ENCODE data around the gene HEY2. TPM values are rescaled to one million over a fixed set of nuclear protein-coding genes. Genes with fewer than 3 reads are reported as not detected.
A peak's percentile ranks its signal among the peaks of the same experiment; 100 is the strongest.

The HEY2 gene
- polyA plus RNA-seq, 1 donor from 2014 or later, result 0.30 TPM

- Mint-ChIP-seq H3K4me1 (no peaks in the 10 kb centered on the region), H3K27me3 (peaks cover 11% of the 10 kb centered on the region), H3K36me3 (peaks cover 2% of the 10 kb centered on the region), H3K27ac (no peak overlapping the region), H3K4me3 (no peak overlapping the region), H3K9me3 (no peaks in the 10 kb centered on the region)
These were observed 15.7 kb upstream of the HEY2 start for GRCh38 chr6:125733516-125734300.

- Mint-ChIP-seq H3K27ac (no peak overlapping the region), H3K9me3 (no peaks in the 10 kb centered on the region), H3K4me3 (no peak overlapping the region), H3K36me3 (no peaks in the 10 kb centered on the region), H3K4me1 (no peaks in the 10 kb centered on the region), H3K27me3 (peaks cover 9% of the 10 kb centered on the region)
These were observed 11.2 kb upstream of the HEY2 start for GRCh38 chr6:125738276-125738675.

GRCh38 chr6:125739364-125739763 is 10.1 kb upstream of the HEY2 start:
- no peaks in the 10 kb centered on the region for H3K36me3 Mint-ChIP-seq
- peaks cover 8% of the 10 kb centered on the region for H3K27me3 Mint-ChIP-seq
- no peak overlapping the region for H3K27ac Mint-ChIP-seq
- no peak overlapping the region for H3K4me3 Mint-ChIP-seq
- H3K9me3 Mint-ChIP-seq, result no peaks in the 10 kb centered on the region
- H3K4me1 Mint-ChIP-seq, result no peaks in the 10 kb centered on the region

GRCh38 chr6:125741336-125741735 is 8.1 kb upstream of the HEY2 start:
- no peaks in the 10 kb centered on the region for H3K9me3 Mint-ChIP-seq
- no peaks in the 10 kb centered on the region for H3K36me3 Mint-ChIP-seq
- peaks cover 0 to 2% (median 0%) of the 10 kb centered on the region in 3 donors for H3K4me1 Mint-ChIP-seq
- no peak overlapping the region for H3K27ac Mint-ChIP-seq
- peaks cover 14% of the 10 kb centered on the region for H3K27me3 Mint-ChIP-seq
- H3K4me3 Mint-ChIP-seq, result no peak overlapping the region

DNA sequence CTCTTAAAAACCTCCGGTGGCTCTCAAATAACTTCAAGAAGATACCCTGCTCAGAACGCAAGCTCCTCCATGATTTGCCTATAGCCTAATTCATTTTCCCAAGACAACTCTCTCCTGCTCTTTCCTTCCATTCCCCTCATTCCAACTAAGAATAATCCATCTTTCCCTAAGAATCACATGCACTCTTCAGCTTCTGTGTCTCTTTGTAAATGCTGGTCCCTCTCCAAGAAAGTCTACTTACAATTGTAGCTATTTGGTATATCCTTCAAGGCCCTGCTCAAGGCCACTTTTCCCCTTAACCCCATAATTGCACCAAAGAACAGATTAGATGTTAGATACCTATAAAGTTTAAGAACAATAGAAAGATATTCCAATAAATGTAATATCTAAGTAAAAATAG is 7.4 kb upstream of the HEY2 start:
- Mint-ChIP-seq H3K36me3 (no peaks in the 10 kb centered on the region), H3K4me1 (peaks cover 5 to 8% (median 5%) of the 10 kb centered on the region in 3 donors), H3K27ac (no peak overlapping the region), H3K4me3 (no peak overlapping the region), H3K9me3 (no peaks in the 10 kb centered on the region), H3K27me3 (peaks cover 20% of the 10 kb centered on the region)

DNA sequence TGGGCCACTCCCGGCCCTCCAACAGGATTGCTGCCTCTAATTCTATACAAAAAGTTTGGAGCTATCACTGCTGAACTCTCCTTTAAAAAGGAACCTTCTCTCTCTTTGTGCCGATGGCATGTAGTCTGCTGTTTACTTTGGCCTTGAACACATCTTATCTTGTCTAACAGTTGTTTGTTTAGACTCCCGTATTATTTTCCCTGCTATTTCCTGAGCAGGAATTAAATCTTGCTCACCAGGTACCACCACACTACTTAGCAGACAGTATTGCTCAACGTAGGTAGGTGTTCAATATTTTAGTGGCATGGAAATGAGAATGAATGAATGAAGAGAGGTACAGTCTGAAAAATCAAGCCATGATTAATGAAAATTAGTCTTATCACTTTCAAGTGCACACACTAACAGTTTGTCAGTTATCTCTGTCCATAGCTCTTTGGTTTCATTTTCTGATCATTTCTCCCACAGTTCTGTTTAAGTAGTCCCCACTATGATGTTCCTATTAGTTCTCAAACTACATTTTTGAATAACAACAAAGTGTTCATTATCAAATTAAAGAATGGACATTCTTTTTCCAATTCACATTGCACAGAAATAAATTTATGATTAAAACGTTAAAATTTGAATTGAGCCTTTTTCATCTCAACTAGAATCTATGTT is 6.8 kb upstream of the HEY2 start:
- H3K4me1 Mint-ChIP-seq, result peaks cover 8 to 9% (median 9%) of the 10 kb centered on the region in 3 donors
- H3K36me3 Mint-ChIP-seq, result no peaks in the 10 kb centered on the region
- H3K9me3 Mint-ChIP-seq, result no peaks in the 10 kb centered on the region
- H3K27me3 Mint-ChIP-seq, result peaks cover 23% of the 10 kb centered on the region
- H3K4me3 Mint-ChIP-seq, result no peak overlapping the region
- H3K27ac Mint-ChIP-seq, result no peak overlapping the region

DNA sequence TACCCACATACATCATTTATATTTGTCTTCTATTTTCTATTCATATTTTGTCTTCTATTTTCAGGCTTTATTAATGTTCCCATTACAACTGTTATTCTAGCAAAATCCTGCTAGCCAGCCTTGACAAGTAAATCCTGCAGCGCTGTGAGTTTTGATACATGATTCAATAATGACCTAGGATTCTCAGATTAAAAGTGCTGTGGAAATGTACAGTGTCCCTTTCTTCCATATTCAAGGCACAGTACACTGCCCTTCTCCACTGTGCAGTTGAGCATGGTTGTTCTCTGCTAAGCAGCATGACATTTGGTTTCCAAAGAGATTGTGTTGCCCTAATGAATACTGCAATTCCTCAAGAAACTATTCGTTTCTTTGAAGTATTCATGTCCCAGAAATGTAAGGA is 5.8 kb upstream of the HEY2 start:
- H3K27ac Mint-ChIP-seq, result no peak overlapping the region
- no peaks in the 10 kb centered on the region for H3K9me3 Mint-ChIP-seq
- H3K36me3 Mint-ChIP-seq, result no peaks in the 10 kb centered on the region
- peaks cover 9 to 13% (median 11%) of the 10 kb centered on the region in 3 donors for H3K4me1 Mint-ChIP-seq
- no peak overlapping the region for H3K4me3 Mint-ChIP-seq
- H3K27me3 Mint-ChIP-seq, result peaks cover 30% of the 10 kb centered on the region

- Mint-ChIP-seq H3K4me3 (peak overlapping the region in 1 of 4 donors; percentile 68), H3K36me3 (no peaks in the 10 kb centered on the region), H3K27ac (no peak overlapping the region), H3K9me3 (peaks cover 0 to under 1% (median 0%) of the 10 kb centered on the region in 3 donors), H3K27me3 (peaks cover 42% of the 10 kb centered on the region), H3K4me1 (peaks cover 15 to 22% (median 18%) of the 10 kb centered on the region in 3 donors)
These were observed 4.0 kb upstream of the HEY2 start for GRCh38 chr6:125745281-125746018.

DNA sequence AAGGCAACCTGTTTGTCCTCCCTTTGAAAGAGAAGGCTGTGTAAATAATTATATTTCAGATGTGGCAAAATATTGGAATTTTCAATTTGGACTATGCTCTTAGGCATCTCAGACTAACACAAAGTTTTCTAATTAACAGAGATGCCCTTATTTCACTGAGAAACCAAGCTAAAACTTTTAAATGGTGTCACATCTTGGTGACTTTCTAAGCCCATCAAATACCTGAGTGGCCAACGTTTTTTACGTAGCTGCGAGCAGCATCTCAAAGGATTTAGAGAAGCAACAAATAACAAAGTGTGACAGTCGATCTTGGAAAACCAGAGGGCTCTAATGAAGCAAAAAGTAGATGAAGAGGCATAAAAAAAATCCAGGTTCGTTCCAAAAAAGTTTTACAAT is 3.4 kb upstream of the HEY2 start:
- Mint-ChIP-seq H3K36me3 (peaks cover 2% of the 10 kb centered on the region), H3K9me3 (peaks cover 0 to 4% (median 0%) of the 10 kb centered on the region in 3 donors), H3K27me3 (peaks cover 45% of the 10 kb centered on the region), H3K4me3 (peak overlapping the region; percentile 44 to 90 (median 74)), H3K27ac (peak overlapping the region in 1 of 3 donors; percentile 17), H3K4me1 (peaks cover 15 to 25% (median 20%) of the 10 kb centered on the region in 3 donors)

DNA sequence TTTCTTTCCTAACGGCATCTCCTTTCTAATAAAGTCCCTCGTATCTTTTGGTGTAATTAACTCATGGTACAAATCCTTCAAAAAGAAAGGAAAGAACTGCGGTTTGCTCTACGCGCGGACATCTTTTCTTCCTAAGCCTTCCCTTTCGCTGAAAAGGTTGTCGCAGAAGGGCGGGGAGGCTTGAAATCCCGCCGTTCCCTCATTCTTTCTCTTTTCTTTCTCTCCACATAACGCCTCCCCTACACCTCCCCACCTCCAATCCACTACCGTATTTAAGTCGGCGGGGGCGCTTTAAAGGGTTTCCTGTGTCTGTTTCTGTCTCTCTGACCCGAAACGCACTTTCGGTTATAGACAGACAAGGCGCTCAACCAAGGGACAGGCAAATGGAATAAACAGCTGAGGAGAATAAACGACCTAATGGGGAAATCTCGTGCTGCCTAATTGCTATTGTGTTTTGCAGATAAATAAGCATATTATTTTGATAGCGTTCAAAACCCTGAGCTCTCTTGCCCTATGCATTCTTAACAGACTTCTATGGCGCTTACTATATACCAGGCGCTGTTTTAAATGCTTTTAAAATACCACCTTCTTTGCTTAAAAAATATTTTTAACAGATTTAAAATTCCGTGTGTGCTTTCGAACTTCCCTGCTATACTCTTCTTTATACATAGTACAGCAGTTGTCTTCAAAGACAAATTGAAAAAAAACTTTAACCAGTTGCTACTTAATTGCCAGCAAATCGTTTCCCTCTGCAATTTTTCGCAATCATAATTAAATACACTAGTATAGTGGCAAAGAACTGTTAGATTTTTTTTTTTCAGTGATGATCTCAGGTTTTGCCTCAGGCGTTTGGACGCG is 2.5 kb upstream of the HEY2 start:
- Mint-ChIP-seq H3K27ac (peak overlapping the region; percentile 35 to 92 (median 69)), H3K36me3 (peaks cover 2% of the 10 kb centered on the region), H3K4me1 (peaks cover 15 to 25% (median 22%) of the 10 kb centered on the region in 3 donors), H3K9me3 (peaks cover 0 to 4% (median 0%) of the 10 kb centered on the region in 3 donors), H3K4me3 (peak overlapping the region; percentile 68 to 90 (median 84)), H3K27me3 (peaks cover 53% of the 10 kb centered on the region)

- H3K27ac Mint-ChIP-seq, result peak overlapping the region; percentile 35 to 92 (median 63)
- peaks cover 0 to 4% (median 0%) of the 10 kb centered on the region in 3 donors for H3K9me3 Mint-ChIP-seq
- H3K36me3 Mint-ChIP-seq, result peaks cover 2% of the 10 kb centered on the region
- H3K4me1 Mint-ChIP-seq, result peaks cover 15 to 25% (median 22%) of the 10 kb centered on the region in 3 donors
- H3K4me3 Mint-ChIP-seq, result peak overlapping the region; percentile 68 to 92 (median 86)
- peaks cover 54% of the 10 kb centered on the region for H3K27me3 Mint-ChIP-seq
These were observed 1.6 kb upstream of the HEY2 start for GRCh38 chr6:125747589-125748405.

- Mint-ChIP-seq H3K4me3 (peak overlapping the region; percentile 68 to 92 (median 86)), H3K4me1 (peaks cover 15 to 25% (median 22%) of the 10 kb centered on the region in 3 donors), H3K36me3 (peaks cover 2% of the 10 kb centered on the region), H3K9me3 (peaks cover 0 to 4% (median 0%) of the 10 kb centered on the region in 3 donors), H3K27me3 (peaks cover 54% of the 10 kb centered on the region), H3K27ac (peak overlapping the region; percentile 35 to 92 (median 63))
These were observed 843 bp upstream of the HEY2 start for GRCh38 chr6:125748406-125749172.
